ENCODE results near the gene NXPH1.

Gene NXPH1

GRCh38 chr7:8628656-8629055 lies 195.2 kb downstream of the NXPH1 start:
- TF ChIP-seq CTCF (IDR thresholded peaks at IDR 0.05; ENCODE audit: low read depth, low read length): no peak
- no peak for DNase-seq (ENCODE audit: extremely low read depth, low read depth)

GRCh38 chr7:8629504-8629903 lies 196.1 kb downstream of the NXPH1 start:
- no peak for DNase-seq (ENCODE audit: extremely low read depth, low read depth)
- TF ChIP-seq CTCF (IDR thresholded peaks at IDR 0.05; ENCODE audit: low read depth, low read length): no peak

- DNase-seq (ENCODE audit: extremely low read depth, low read depth): no peak
- no peak for TF ChIP-seq CTCF (IDR thresholded peaks at IDR 0.05; ENCODE audit: low read depth, low read length)
These were observed 203.9 kb downstream of the NXPH1 start for GRCh38 chr7:8637322-8637721.

GRCh38 chr7:8638076-8638475 lies 204.7 kb downstream of the NXPH1 start:
- no peak for DNase-seq (ENCODE audit: extremely low read depth, low read depth)
- TF ChIP-seq CTCF (IDR thresholded peaks at IDR 0.05; ENCODE audit: low read depth, low read length): no peak

- no peak for DNase-seq (ENCODE audit: extremely low read depth, low read depth)
These were observed 206.3 kb downstream of the NXPH1 start for GRCh38 chr7:8639668-8640067.

GRCh38 chr7:8640671-8641070 lies 207.3 kb downstream of the NXPH1 start:
- TF ChIP-seq CTCF (IDR thresholded peaks at IDR 0.05; ENCODE audit: low read depth, low read length): no peak

More at GRCh38 chr7:8639668-8640067, 206.3 kb downstream of the NXPH1 start:
- no peak for TF ChIP-seq CTCF (IDR thresholded peaks at IDR 0.05; ENCODE audit: low read depth, low read length)

GRCh38 chr7:8668627-8669500 lies 235.5 kb downstream of the NXPH1 start:
- no peak for TF ChIP-seq CTCF (IDR thresholded peaks at IDR 0.05; ENCODE audit: low read depth, low read length)
- no peak for DNase-seq (ENCODE audit: extremely low read depth, low read depth)

More at GRCh38 chr7:8640671-8641070, 207.3 kb downstream of the NXPH1 start:
- DNase-seq (ENCODE audit: extremely low read depth, low read depth): no peak

Measured in AG09319 (cell line).